ENCODE measurements around the gene RPL13.

GRCh38 chr16:89557690-89558490 lies 2.6 kb upstream of the RPL13 start:
- TF ChIP-seq CTCF (IDR thresholded peaks at IDR 0.05) (peak in 1 of 5 experiments; percentile 4), POLR2A (IDR thresholded peaks at IDR 0.05) (no peak), POLR2AphosphoS5 (IDR thresholded peaks at IDR 0.05) (no peak)
